NT2/D1 (cell line): ENCODE results near the gene ACOXL.

ENCODE experiments used
- DNase-seq: peaks from one replicate; pipeline ENCODE4 v3.0.0-alpha.2; 2011; ENCODE audit warnings: low read depth, low spot score
- H3K27me3 ChIP-seq: 2 replicates; pipeline ENCODE4 v1.6.0; 2011; ENCODE audit warnings: mild to moderate bottlenecking; ENCODE audit not compliant: insufficient read length, insufficient read depth
- H3K36me3 ChIP-seq: 2 replicates; pipeline ENCODE4 v1.6.1; 2011; ENCODE audit warnings: mild to moderate bottlenecking, low read length, mixed read lengths; ENCODE audit not compliant: insufficient read depth, insufficient read length
- H3K4me1 ChIP-seq: 2 replicates; pipeline ENCODE4 v1.5.1; 2011; ENCODE audit not compliant: insufficient read depth, insufficient read length
- H3K4me3 ChIP-seq: 2 replicates; pipeline ENCODE4 v1.5.1; 2011; ENCODE audit warnings: low read depth; ENCODE audit not compliant: insufficient read length
- H3K9ac ChIP-seq: 2 replicates; pipeline ENCODE4 v1.6.0; 2011; ENCODE audit warnings: low read depth; ENCODE audit not compliant: insufficient read length
- H3K9me3 ChIP-seq: 2 replicates; pipeline ENCODE4 v1.5.1; 2011; ENCODE audit warnings: mild to moderate bottlenecking, low read length; ENCODE audit not compliant: insufficient read depth
- SUZ12 ChIP-seq: IDR thresholded peaks from 2 replicates; pipeline ENCODE4 v1.6.1; 2011; ENCODE audit not compliant: insufficient read length, insufficient read depth; ENCODE audit errors: extremely low read depth
- YY1 ChIP-seq: IDR thresholded peaks from 2 replicates; pipeline ENCODE4 v1.6.1; 2011; ENCODE audit not compliant: insufficient read length, insufficient read depth
- ZNF274 ChIP-seq: IDR thresholded peaks from 2 replicates; pipeline ENCODE4 v1.6.1; 2011; ENCODE audit warnings: mild to moderate bottlenecking, low read depth, low read length

ACOXL gene

DNA sequence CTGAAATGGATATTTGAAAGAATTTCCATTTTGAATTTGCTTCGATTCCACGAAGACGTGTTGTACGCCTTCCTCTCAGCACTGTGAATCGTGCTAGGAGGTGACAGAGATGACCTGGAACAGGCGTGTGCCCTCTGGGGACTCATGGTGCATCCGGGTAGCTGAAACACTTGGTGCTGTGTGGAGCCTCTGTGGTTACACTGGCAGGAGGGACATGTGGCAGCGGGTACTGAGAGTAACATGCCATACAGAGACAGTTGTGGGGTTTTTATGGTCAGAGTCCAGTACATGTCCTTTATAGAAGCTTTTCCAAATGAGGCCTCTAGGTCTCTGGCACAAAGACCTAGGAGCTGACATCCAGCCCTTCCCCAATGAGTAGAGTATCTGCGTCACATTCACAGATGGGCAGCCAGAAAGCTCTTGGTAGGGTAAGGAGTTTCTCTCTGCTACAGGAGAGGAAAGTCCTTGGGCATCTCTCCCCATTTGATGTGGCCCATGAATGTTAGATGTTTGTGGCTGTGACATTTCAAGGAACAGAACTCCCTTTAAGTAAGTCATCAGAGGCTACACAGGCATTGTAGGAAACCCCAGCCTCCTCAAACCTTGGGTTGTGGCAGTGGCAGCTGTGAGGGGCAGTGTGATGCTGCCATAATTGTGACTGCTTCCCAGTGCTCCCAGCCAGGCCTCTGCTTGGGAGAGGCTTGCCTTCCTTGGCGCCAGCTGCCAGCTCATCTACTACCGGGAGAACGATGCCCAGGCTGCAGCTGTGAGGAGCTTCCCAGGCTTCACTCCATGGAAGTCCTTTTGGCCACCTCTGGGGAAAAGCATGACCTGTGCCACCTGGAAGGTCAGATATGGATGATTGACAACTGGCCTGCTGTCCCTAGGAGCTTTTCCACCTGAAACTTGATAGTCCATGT lies 80.6 kb downstream of the ACOXL start:
- Histone ChIP-seq H3K4me1 (peaks cover 2% of the 10 kb centered on the region), H3K27me3 (no peaks in the 10 kb centered on the region), H3K9me3 (no peaks in the 10 kb centered on the region), H3K4me3 (no peak overlapping the region), H3K9ac (no peak overlapping the region), H3K36me3 (no peaks in the 10 kb centered on the region)
- no peak for DNase-seq
- no peak for TF ChIP-seq ZNF274
- TF ChIP-seq SUZ12: no peak
- no peak for TF ChIP-seq YY1

DNA sequence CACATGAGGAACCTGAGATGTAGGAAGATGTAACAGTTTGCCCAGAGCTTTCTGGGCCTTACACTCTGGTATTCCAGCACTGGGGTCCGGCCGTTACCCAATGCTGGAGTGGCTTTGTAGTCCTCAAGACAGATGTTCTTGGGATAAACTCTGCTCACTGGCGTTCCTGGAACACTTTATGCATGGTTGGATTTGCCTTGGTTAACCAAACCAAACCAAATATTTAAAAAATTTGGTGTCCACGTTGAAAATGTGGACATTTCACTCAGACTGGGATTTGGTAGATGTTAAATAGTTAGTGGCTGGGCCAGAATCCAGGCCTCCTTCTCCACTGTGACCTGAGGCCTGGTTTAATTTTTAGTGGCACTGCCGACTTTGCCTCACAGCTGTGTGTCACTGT lies 81.5 kb downstream of the ACOXL start:
- Histone ChIP-seq H3K4me1 (peaks cover 2% of the 10 kb centered on the region), H3K27me3 (no peaks in the 10 kb centered on the region), H3K36me3 (no peaks in the 10 kb centered on the region), H3K9me3 (no peaks in the 10 kb centered on the region), H3K9ac (no peak overlapping the region), H3K4me3 (no peak overlapping the region)
- TF ChIP-seq ZNF274: no peak
- TF ChIP-seq YY1: no peak
- no peak for TF ChIP-seq SUZ12
- no peak for DNase-seq

DNA sequence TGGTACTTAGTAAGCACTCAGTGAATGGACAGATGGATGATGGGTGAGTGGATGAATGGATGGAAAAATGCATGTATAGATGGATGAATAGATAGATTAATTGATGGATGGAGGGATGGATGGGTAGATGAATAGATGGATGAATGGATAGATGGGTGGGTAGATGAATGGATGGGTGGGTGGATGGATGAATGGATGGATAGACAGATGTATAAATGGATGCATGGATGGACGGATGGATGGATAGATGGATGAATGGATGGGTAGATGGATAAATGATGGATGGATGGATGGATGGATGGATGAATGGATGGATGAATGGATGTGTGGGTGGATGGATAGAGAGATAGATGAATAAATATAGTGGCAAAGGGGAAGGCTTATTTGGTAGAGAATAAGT lies 83.6 kb downstream of the ACOXL start:
- Histone ChIP-seq H3K36me3 (no peaks in the 10 kb centered on the region), H3K4me3 (no peak overlapping the region), H3K4me1 (peaks cover 2% of the 10 kb centered on the region), H3K9me3 (no peaks in the 10 kb centered on the region), H3K9ac (no peak overlapping the region), H3K27me3 (no peaks in the 10 kb centered on the region)
- no peak for DNase-seq
- TF ChIP-seq YY1 (no peak), ZNF274 (no peak), SUZ12 (no peak)

DNA sequence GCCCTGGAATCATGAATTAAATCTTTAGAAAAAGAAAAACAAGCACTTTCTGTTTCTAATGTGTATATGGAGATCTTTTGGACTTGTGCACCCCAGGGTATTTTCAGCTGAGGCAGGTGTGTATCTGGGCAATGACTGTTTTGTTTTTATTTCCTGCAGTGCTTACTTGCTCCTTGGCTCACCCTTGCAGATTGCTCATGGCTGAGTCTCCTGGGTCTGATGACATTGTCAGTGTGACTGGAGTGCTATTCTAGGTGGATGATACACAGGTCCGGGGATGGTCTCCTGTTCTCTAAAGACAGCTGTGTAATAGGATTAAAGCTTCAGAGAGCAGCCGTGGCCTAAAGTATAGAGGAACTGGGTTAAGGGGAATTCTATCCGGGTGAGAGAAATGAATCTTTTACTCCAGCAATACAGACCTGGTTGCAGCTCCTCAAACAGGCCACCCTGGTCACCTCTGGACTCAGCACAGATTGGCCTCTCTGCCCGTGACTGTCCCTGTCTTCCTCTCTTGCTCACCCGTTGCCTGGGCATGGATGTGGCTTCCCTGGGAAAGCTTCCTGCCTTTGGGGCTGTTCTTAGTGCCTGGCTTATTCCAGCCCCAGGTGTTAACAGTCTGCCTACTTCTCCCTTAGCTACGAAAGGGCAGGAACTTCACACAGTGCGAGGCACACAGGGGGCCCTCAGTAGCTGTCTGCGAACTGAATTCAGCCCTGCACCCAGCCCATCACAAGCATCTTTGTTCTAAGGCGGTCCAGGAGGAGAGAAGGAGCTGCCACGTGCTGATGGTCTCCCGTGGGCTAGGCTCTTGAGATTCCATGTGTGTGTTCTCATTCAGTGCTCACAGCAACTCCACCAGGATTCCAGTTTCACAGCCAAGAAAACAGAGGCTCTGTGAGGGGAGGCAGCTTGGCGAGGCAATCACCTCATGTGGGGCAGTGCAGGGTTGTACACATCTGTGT lies 84.3 kb downstream of the ACOXL start:
- peaks cover 2% of the 10 kb centered on the region for H3K4me1 ChIP-seq
- H3K27me3 ChIP-seq: no peaks in the 10 kb centered on the region
- H3K4me3 ChIP-seq: no peak overlapping the region
- H3K9me3 ChIP-seq: no peaks in the 10 kb centered on the region
- H3K9ac ChIP-seq: no peak overlapping the region
- H3K36me3 ChIP-seq: no peaks in the 10 kb centered on the region
- no peak for TF ChIP-seq YY1
- TF ChIP-seq ZNF274: no peak
- no peak for TF ChIP-seq SUZ12
- DNase-seq: no peak

DNA sequence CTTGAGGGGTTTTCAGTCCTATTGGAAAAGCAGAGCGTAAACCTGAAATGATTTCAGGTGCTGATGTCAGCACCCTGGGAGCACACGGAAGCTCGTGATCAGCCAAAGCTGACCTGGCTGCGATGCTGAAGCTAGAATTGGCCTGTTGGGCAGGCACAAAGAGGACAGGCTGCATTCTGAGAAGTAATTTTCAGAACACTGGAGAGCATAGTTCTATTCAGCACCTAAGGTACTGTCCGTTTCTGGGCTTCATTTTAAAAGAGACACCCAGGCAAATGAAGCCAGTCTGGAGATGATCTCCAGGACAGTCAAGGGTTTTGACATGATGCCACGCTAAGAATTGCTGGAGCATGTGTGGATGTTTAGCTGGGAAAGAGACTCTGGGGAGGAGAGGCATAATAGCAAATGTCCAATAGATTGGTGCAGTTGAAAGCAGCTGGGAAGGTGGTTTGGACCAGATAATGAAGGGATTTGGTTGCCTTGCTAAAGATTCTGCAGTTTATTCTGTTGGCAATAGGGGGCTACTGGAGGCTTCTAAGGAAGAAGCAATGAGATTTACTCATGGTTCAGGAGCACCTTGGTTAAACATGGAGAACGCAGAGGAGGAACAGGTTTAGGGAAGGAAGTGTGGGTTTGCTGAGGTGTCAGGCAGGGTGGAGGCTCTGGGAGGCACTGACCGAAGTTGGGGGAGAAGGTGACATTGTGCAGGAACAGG lies 86.6 kb downstream of the ACOXL start:
- TF ChIP-seq YY1: no peak
- no peak for TF ChIP-seq ZNF274
- no peak for TF ChIP-seq SUZ12
- Histone ChIP-seq H3K27me3 (no peaks in the 10 kb centered on the region), H3K4me3 (no peak overlapping the region), H3K4me1 (peaks cover 2% of the 10 kb centered on the region), H3K9me3 (peaks cover 6% of the 10 kb centered on the region; the same call in 1 of the 2 replicates), H3K9ac (no peak overlapping the region), H3K36me3 (no peaks in the 10 kb centered on the region)
- no peak for DNase-seq

DNA sequence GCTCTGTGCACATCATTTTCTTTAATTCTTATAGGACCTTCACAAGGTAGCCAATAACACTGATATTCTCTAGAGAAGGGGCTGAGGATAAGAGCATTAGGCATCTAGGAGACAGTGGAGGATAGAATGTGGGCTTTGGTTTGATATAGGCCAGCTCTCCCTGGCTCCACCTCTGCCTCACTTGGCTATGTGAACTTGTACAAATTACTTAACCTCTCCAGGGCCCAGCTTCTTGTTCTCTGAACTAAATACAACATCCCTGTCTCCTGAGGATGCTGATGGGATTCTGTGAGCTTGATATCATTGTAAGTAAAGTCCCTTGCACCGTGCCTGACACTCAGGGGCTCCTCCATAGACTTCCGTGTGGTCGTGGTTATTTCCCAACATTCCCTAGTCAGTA lies 87.3 kb downstream of the ACOXL start:
- Histone ChIP-seq H3K9ac (no peak overlapping the region), H3K4me3 (no peak overlapping the region), H3K36me3 (no peaks in the 10 kb centered on the region), H3K9me3 (peaks cover 11% of the 10 kb centered on the region; the same call in 1 of the 2 replicates), H3K4me1 (peaks cover 2% of the 10 kb centered on the region), H3K27me3 (no peaks in the 10 kb centered on the region)
- no peak for DNase-seq
- no peak for TF ChIP-seq ZNF274
- no peak for TF ChIP-seq SUZ12
- TF ChIP-seq YY1: no peak
